Measurements from ENCODE around the gene RPL12.
A peak's percentile ranks its signal among the peaks of the same experiment; 100 is the strongest.

RPL12 gene

GRCh38 chr9:127419348-127419747, 31.9 kb downstream of the RPL12 start:
- Histone ChIP-seq H3K4me1 (ENCODE audit: control insufficient read depth, low read length) (peaks cover 12% of the 10 kb centered on the region), H3K36me3 (ENCODE audit: control insufficient read depth, low read length) (no peaks in the 10 kb centered on the region), H3K79me2 (ENCODE audit: control insufficient read depth, low read length) (peaks cover 20% of the 10 kb centered on the region), H3K4me3 (ENCODE audit: low read length) (no peak overlapping the region), H3K4me2 (ENCODE audit: low read length) (no peak overlapping the region), H3K27ac (ENCODE audit: low read depth, low read length) (no peak overlapping the region), H3K9me3 (ENCODE audit: control insufficient read depth, insufficient read depth, low read length) (no peaks in the 10 kb centered on the region), H3F3A (ENCODE audit: control insufficient read depth, insufficient read depth) (no peaks in the 10 kb centered on the region), H4K20me1 (ENCODE audit: control insufficient read depth, insufficient read depth, low read depth, low read length) (no peaks in the 10 kb centered on the region), H3K27me3 (ENCODE audit: control insufficient read depth, low read length) (no peaks in the 10 kb centered on the region), H3K9me2 (replicated peaks; ENCODE audit: control insufficient read depth, low read length) (no peaks in the 10 kb centered on the region)
- no peak for TF ChIP-seq EZH2phosphoT487 (IDR thresholded peaks at IDR 0.05; ENCODE audit: borderline replicate concordance, low read length)
- TF ChIP-seq CTCF (IDR thresholded peaks at IDR 0.05; ENCODE audit: low read depth, low read length, poor library complexity, severe bottlenecking) = no peak

GRCh38 chr9:127418037-127418471, 33.2 kb downstream of the RPL12 start:
- no peaks in the 10 kb centered on the region for H3K9me3 ChIP-seq (ENCODE audit: control insufficient read depth, insufficient read depth, low read length)
- H3K4me2 ChIP-seq (ENCODE audit: low read length) = no peak overlapping the region
- H4K20me1 ChIP-seq (ENCODE audit: control insufficient read depth, insufficient read depth, low read depth, low read length) = no peaks in the 10 kb centered on the region
- no peaks in the 10 kb centered on the region for H3K27me3 ChIP-seq (ENCODE audit: control insufficient read depth, low read length)
- H3K9me2 ChIP-seq (replicated peaks; ENCODE audit: control insufficient read depth, low read length) = no peaks in the 10 kb centered on the region
- H3K36me3 ChIP-seq (ENCODE audit: control insufficient read depth, low read length) = no peaks in the 10 kb centered on the region
- H3F3A ChIP-seq (ENCODE audit: control insufficient read depth, insufficient read depth) = no peaks in the 10 kb centered on the region
- TF ChIP-seq EZH2phosphoT487 (IDR thresholded peaks at IDR 0.05; ENCODE audit: borderline replicate concordance, low read length) (no peak), CTCF (IDR thresholded peaks at IDR 0.05; ENCODE audit: low read depth, low read length, poor library complexity, severe bottlenecking) (peak; percentile 45)
- H3K79me2 ChIP-seq (ENCODE audit: control insufficient read depth, low read length) = peaks cover 11% of the 10 kb centered on the region
- peaks cover 9% of the 10 kb centered on the region for H3K4me1 ChIP-seq (ENCODE audit: control insufficient read depth, low read length)
- H3K27ac ChIP-seq (ENCODE audit: low read depth, low read length) = no peak overlapping the region
- H3K4me3 ChIP-seq (ENCODE audit: low read length) = no peak overlapping the region

- Histone ChIP-seq H3K36me3 (ENCODE audit: control insufficient read depth, low read length) (no peaks in the 10 kb centered on the region), H3K79me2 (ENCODE audit: control insufficient read depth, low read length) (peaks cover 4% of the 10 kb centered on the region), H3K9me2 (replicated peaks; ENCODE audit: control insufficient read depth, low read length) (no peaks in the 10 kb centered on the region), H3K4me3 (ENCODE audit: low read length) (no peak overlapping the region), H4K20me1 (ENCODE audit: control insufficient read depth, insufficient read depth, low read depth, low read length) (no peaks in the 10 kb centered on the region), H3K27ac (ENCODE audit: low read depth, low read length) (no peak overlapping the region), H3K9me3 (ENCODE audit: control insufficient read depth, insufficient read depth, low read length) (no peaks in the 10 kb centered on the region), H3F3A (ENCODE audit: control insufficient read depth, insufficient read depth) (no peaks in the 10 kb centered on the region), H3K4me2 (ENCODE audit: low read length) (no peak overlapping the region), H3K4me1 (ENCODE audit: control insufficient read depth, low read length) (peaks cover 2% of the 10 kb centered on the region), H3K27me3 (ENCODE audit: control insufficient read depth, low read length) (no peaks in the 10 kb centered on the region)
- TF ChIP-seq EZH2phosphoT487 (IDR thresholded peaks at IDR 0.05; ENCODE audit: borderline replicate concordance, low read length) (no peak), CTCF (IDR thresholded peaks at IDR 0.05; ENCODE audit: low read depth, low read length, poor library complexity, severe bottlenecking) (no peak)
These were observed 33.8 kb downstream of the RPL12 start for GRCh38 chr9:127417131-127418036.
